Measurements from ENCODE around the gene OR4C11. TPM values are rescaled to one million over a fixed set of nuclear protein-coding genes. Genes with fewer than 3 reads are reported as not detected.

OR4C11 gene
- total RNA-seq, 1 experiment from 2014 or later = not detected

DNA sequence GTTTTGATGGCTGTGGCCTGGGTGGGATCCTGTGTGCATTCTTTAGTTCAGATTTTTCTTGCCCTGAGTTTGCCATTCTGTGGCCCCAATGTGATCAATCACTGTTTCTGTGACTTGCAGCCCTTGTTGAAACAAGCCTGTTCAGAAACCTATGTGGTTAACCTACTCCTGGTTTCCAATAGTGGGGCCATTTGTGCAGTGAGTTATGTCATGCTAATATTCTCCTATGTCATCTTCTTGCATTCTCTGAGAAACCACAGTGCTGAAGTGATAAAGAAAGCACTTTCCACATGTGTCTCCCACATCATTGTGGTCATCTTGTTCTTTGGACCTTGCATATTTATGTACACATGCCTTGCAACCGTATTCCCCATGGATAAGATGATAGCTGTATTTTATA is 34.9 kb downstream of the OR4C11 start:
- H3K4me3 ChIP-seq (ENCODE audit: low read depth, low read length, poor library complexity, severe bottlenecking) = no peak overlapping the region
- H3K36me3 ChIP-seq (ENCODE audit: insufficient read depth, low read length, poor library complexity, severe bottlenecking) = no peaks in the 10 kb centered on the region
- H3K27me3 ChIP-seq (replicated peaks; ENCODE audit: insufficient read depth, low read depth, low read length, poor library complexity) = no peaks in the 10 kb centered on the region
- TF ChIP-seq, protein P1, sequence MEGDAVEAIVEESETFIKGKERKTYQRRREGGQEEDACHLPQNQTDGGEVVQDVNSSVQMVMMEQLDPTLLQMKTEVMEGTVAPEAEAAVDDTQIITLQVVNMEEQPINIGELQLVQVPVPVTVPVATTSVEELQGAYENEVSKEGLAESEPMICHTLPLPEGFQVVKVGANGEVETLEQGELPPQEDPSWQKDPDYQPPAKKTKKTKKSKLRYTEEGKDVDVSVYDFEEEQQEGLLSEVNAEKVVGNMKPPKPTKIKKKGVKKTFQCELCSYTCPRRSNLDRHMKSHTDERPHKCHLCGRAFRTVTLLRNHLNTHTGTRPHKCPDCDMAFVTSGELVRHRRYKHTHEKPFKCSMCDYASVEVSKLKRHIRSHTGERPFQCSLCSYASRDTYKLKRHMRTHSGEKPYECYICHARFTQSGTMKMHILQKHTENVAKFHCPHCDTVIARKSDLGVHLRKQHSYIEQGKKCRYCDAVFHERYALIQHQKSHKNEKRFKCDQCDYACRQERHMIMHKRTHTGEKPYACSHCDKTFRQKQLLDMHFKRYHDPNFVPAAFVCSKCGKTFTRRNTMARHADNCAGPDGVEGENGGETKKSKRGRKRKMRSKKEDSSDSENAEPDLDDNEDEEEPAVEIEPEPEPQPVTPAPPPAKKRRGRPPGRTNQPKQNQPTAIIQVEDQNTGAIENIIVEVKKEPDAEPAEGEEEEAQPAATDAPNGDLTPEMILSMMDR (conservative IDR thresholded peaks at IDR 0.05; ENCODE audit: low read depth, low read length) = no peak
- TF ChIP-seq EZH2 (IDR thresholded peaks at IDR 0.05; ENCODE audit: borderline replicate concordance, low read depth, low read length, poor library complexity, severe bottlenecking) = no peak
- ChIA-PET POLR2A (ENCODE audit: low non-redundant PET) (no interaction called here), CTCF (no interaction called here)
- H3K9me3 ChIP-seq (ENCODE audit: low read depth, low read length, poor library complexity, severe bottlenecking) = peaks cover 35% of the 10 kb centered on the region
- intact Hi-C loops (cut with micrococcal nuclease; ENCODE audit: unreplicated experiment) = no loop called here
- H3K27ac ChIP-seq (ENCODE audit: low read depth, low read length, poor library complexity, severe bottlenecking) = no peak overlapping the region
- no peaks in the 10 kb centered on the region for H3K4me1 ChIP-seq (ENCODE audit: insufficient read depth, low read length, poor library complexity, severe bottlenecking)
- no peak for DNase-seq (ENCODE audit: low spot score)
- no TSS peak for BruUV-seq (replicated peaks)

DNA sequence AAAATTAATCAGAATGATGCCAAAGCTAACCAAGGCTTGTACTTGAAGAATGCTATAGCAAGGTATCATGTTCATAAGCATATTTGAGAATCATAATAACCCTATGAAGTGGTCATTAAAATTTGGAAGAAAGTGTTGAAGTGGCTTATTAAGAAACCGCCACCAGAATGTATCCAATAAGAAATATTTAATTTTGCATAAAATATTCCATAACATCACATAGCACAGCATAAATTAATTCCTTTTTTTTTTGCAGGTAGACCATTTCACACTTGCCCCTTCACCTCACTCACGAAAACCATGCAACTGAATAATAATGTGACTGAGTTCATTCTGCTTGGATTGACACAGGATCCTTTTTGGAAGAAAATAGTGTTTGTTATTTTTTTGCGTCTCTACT is 35.6 kb downstream of the OR4C11 start, which contains the start of gene OR4C16:
TSS of gene OR4C16 (plus strand) at position 301 of the 400 bp plus-strand sequence. CDS start at position 301, 0 bp downstream.
- TF ChIP-seq EZH2 (IDR thresholded peaks at IDR 0.05; ENCODE audit: borderline replicate concordance, low read depth, low read length, poor library complexity, severe bottlenecking) = no peak
- TF ChIP-seq, protein P1 (conservative IDR thresholded peaks at IDR 0.05; ENCODE audit: low read depth, low read length) = no peak
- Histone ChIP-seq H3K9me3 (ENCODE audit: low read depth, low read length, poor library complexity, severe bottlenecking) (peaks cover 35% of the 10 kb centered on the region), H3K27me3 (replicated peaks; ENCODE audit: insufficient read depth, low read depth, low read length, poor library complexity) (no peaks in the 10 kb centered on the region), H3K4me1 (ENCODE audit: insufficient read depth, low read length, poor library complexity, severe bottlenecking) (no peaks in the 10 kb centered on the region), H3K36me3 (ENCODE audit: insufficient read depth, low read length, poor library complexity, severe bottlenecking) (no peaks in the 10 kb centered on the region), H3K27ac (ENCODE audit: low read depth, low read length, poor library complexity, severe bottlenecking) (no peak within 1 kb of the TSS), H3K4me3 (ENCODE audit: low read depth, low read length, poor library complexity, severe bottlenecking) (no peak within 1 kb of the TSS)
- CTCF ChIA-PET = no interaction called here
- POLR2A ChIA-PET (ENCODE audit: low non-redundant PET) = no interaction called here
- DNase-seq (ENCODE audit: low spot score) = no peak
- intact Hi-C loops (cut with micrococcal nuclease; ENCODE audit: unreplicated experiment) = no loop called here
- no TSS peak for BruUV-seq (replicated peaks)

DNA sequence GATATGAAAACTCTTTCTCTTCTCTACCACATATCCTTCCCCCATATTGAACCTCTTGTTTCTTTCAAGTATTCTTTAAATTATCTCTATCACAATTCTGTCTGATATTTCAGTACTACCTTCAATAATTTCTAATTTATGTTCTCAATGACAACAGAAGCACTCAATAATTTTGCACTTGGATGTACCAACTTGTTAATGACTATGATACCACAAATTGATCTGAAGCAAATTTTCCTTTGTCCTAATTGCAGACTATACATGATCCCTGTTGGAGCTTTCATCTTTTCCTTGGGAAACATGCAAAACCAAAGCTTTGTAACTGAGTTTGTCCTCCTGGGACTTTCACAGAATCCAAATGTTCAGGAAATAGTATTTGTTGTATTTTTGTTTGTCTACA is 53.3 kb downstream of the OR4C11 start, which contains the start of gene OR4C15:
TSS of gene OR4C15 (plus strand) at position 301 of the 400 bp plus-strand sequence. CDS start at position 301, 0 bp downstream.
- intact Hi-C loops (cut with micrococcal nuclease; ENCODE audit: unreplicated experiment) = no loop called here
- Histone ChIP-seq H3K27ac (ENCODE audit: low read depth, low read length, poor library complexity, severe bottlenecking) (no peak within 1 kb of the TSS), H3K4me3 (ENCODE audit: low read depth, low read length, poor library complexity, severe bottlenecking) (no peak within 1 kb of the TSS), H3K4me1 (ENCODE audit: insufficient read depth, low read length, poor library complexity, severe bottlenecking) (no peaks in the 10 kb centered on the region), H3K27me3 (replicated peaks; ENCODE audit: insufficient read depth, low read depth, low read length, poor library complexity) (no peaks in the 10 kb centered on the region), H3K36me3 (ENCODE audit: insufficient read depth, low read length, poor library complexity, severe bottlenecking) (no peaks in the 10 kb centered on the region), H3K9me3 (ENCODE audit: low read depth, low read length, poor library complexity, severe bottlenecking) (peaks cover 33% of the 10 kb centered on the region)
- no TSS peak for BruUV-seq (replicated peaks)
- no peak for DNase-seq (ENCODE audit: low spot score)
- POLR2A ChIA-PET (ENCODE audit: low non-redundant PET) = no interaction called here
- TF ChIP-seq, protein P1 (conservative IDR thresholded peaks at IDR 0.05; ENCODE audit: low read depth, low read length) = no peak
- no peak for TF ChIP-seq EZH2 (IDR thresholded peaks at IDR 0.05; ENCODE audit: borderline replicate concordance, low read depth, low read length, poor library complexity, severe bottlenecking)
- CTCF ChIA-PET = no interaction called here

Other genes starting within 250 kb of the OR4C11 start
- gene OR4A15, start 239.7 kb downstream of the OR4C11 start, total RNA-seq (2021) = not detected in 2 replicates
- gene OR4C15, start 53.2 kb downstream of the OR4C11 start, total RNA-seq (2021) = not detected in 2 replicates
- gene OR4C16, start 35.5 kb downstream of the OR4C11 start, total RNA-seq (2021) = not detected in 2 replicates
- not detected in 2 replicates for gene OR4P4, start 27.5 kb upstream of the OR4C11 start, total RNA-seq (2021)
- not detected in 2 replicates for gene OR4S2, start 40.7 kb upstream of the OR4C11 start, total RNA-seq (2021)
- not detected in 2 replicates for gene OR4C6, start 54.6 kb upstream of the OR4C11 start, total RNA-seq (2021)
- not detected in 2 replicates for gene OR5D13, start 165.8 kb upstream of the OR4C11 start, total RNA-seq (2021)
- not detected in 2 replicates for gene OR5D14, start 187.9 kb upstream of the OR4C11 start, total RNA-seq (2021)
- gene OR5L1, start 203.7 kb upstream of the OR4C11 start, total RNA-seq (2021) = not detected in 2 replicates
- not detected in 2 replicates for gene OR5D18, start 212.0 kb upstream of the OR4C11 start, total RNA-seq (2021)
- not detected in 2 replicates for gene OR5L2, start 219.6 kb upstream of the OR4C11 start, total RNA-seq (2021)
- not detected in 2 replicates for gene OR5D16, start 231.1 kb upstream of the OR4C11 start, total RNA-seq (2021)

Data from A673 (cell line).